Kidney epithelial cell (primary cell): ENCODE results near the gene HDAC9. TPM values are rescaled to one million over a fixed set of nuclear protein-coding genes. Genes with fewer than 3 reads are reported as not detected.
A peak's percentile ranks its signal among the peaks of the same experiment; 100 is the strongest.

Experiments
- DNase-seq: peaks from one replicate; pipeline ENCODE4 v3.0.0-alpha.2; 2010; ENCODE audit warnings: low read depth
- H3K27me3 ChIP-seq: 2 replicates; pipeline ENCODE4 v1.6.0; 2011; ENCODE audit warnings: low read length; ENCODE audit not compliant: control insufficient read depth, insufficient read depth
- H3K36me3 ChIP-seq: 2 replicates; pipeline ENCODE4 v1.5.1; 2011; ENCODE audit warnings: low read length; ENCODE audit not compliant: control insufficient read depth, insufficient read depth
- H3K4me3 ChIP-seq: 2 replicates; pipeline ENCODE4 v1.5.1; 2011; ENCODE audit warnings: low read depth, mild to moderate bottlenecking, control low read depth, low read length
- CTCF ChIP-seq: IDR thresholded peaks from 2 replicates; pipeline ENCODE4 v1.5.1; 2011; ENCODE audit warnings: mild to moderate bottlenecking, moderate library complexity, low read length, control low read depth, inconsistent platforms; ENCODE audit not compliant: insufficient read depth, poor library complexity, severe bottlenecking
- total RNA-seq: library from RNA; depleted of rRNA; stranded (reverse); fragments of >200 nt; gene quantifications from 2 replicates; pipeline ENCODE4 v1.2.3, GENCODE V29; 2015

The HDAC9 gene
- total RNA-seq, 1 donor from 2014 or later = 84.5 TPM

GRCh38 chr7:18786196-18786727, 290.7 kb downstream of the HDAC9 start:
- Histone ChIP-seq H3K27me3 (no peaks in the 10 kb centered on the region), H3K4me3 (no peak overlapping the region), H3K36me3 (no peaks in the 10 kb centered on the region)
- DNase-seq = no peak
- no peak for TF ChIP-seq CTCF

GRCh38 chr7:18786796-18787195, 291.2 kb downstream of the HDAC9 start:
- no peak for TF ChIP-seq CTCF
- H3K4me3 ChIP-seq = no peak overlapping the region

GRCh38 chr7:18788026-18788425, 292.5 kb downstream of the HDAC9 start:
- H3K4me3 ChIP-seq = no peak overlapping the region
- DNase-seq = no peak
- no peaks in the 10 kb centered on the region for H3K27me3 ChIP-seq
- H3K36me3 ChIP-seq = no peaks in the 10 kb centered on the region
- no peak for TF ChIP-seq CTCF

More at GRCh38 chr7:18786796-18787195, 291.2 kb downstream of the HDAC9 start:
- no peak for DNase-seq
- Histone ChIP-seq H3K36me3 (no peaks in the 10 kb centered on the region), H3K27me3 (no peaks in the 10 kb centered on the region)

GRCh38 chr7:18792871-18793595, 297.5 kb downstream of the HDAC9 start:
- peak; percentile 37 for DNase-seq

GRCh38 chr7:18796216-18796615, 300.7 kb downstream of the HDAC9 start:
- H3K36me3 ChIP-seq = no peaks in the 10 kb centered on the region
- H3K27me3 ChIP-seq = no peaks in the 10 kb centered on the region
- DNase-seq = no peak
- TF ChIP-seq CTCF = no peak
- H3K4me3 ChIP-seq = no peak overlapping the region

More at GRCh38 chr7:18792871-18793595, 297.5 kb downstream of the HDAC9 start:
- no peak for TF ChIP-seq CTCF
- Histone ChIP-seq H3K4me3 (no peak overlapping the region), H3K36me3 (no peaks in the 10 kb centered on the region), H3K27me3 (no peaks in the 10 kb centered on the region)
